GM10248 (cell line): ENCODE measurements around the gene GPR21.

ENCODE experiments used
- CTCF ChIA-PET: fragments of 300-600 bp; sonication (Branson Sonifier 250); formaldehyde crosslinking; extraction: SDS; loops from one replicate; lab custom pipeline; 2021; ENCODE audit warnings: antibody characterized with exemption; lab: Yijun Ruan, JAX
- POLR2A ChIA-PET: fragments of 350-650 bp; sonication (Branson Sonifier 250); formaldehyde crosslinking; extraction: SDS; loops from one replicate; lab custom pipeline; 2020; ENCODE audit warnings: antibody characterized with exemption; lab: Yijun Ruan, JAX
- DNase-seq: peaks from one replicate; pipeline ENCODE4 v3.0.0; 2012; ENCODE audit errors: extremely low spot score
- TF ChIP-seq, protein P1 (sequence below): IDR thresholded peaks from 2 replicates; pipeline ENCODE4 v1.5.1; 2012; ENCODE audit warnings: mild to moderate bottlenecking, low read depth; ENCODE audit errors: extremely low read depth, missing control alignments, control extremely low read depth

Gene GPR21

DNA sequence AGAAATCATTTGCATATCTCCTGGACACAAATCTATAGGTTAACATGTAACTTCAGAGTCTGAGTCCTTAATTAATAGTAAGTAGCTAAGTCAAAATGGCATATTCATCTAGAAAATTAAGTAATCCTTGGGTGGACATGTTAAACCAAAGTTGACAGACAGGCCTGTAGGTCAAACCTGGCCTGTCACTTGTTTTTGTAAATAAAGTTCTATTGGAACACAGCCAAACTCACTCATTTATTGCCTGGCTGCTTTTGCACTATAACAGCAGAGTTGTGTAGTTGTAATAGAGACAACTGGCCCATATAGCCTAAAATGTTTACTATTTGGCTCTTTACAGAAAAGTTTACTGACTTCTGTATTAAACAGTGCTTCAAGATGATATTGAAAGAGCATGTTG, 24.6 kb upstream of the GPR21 start:
- no peak for DNase-seq
- TF ChIP-seq, protein P1, sequence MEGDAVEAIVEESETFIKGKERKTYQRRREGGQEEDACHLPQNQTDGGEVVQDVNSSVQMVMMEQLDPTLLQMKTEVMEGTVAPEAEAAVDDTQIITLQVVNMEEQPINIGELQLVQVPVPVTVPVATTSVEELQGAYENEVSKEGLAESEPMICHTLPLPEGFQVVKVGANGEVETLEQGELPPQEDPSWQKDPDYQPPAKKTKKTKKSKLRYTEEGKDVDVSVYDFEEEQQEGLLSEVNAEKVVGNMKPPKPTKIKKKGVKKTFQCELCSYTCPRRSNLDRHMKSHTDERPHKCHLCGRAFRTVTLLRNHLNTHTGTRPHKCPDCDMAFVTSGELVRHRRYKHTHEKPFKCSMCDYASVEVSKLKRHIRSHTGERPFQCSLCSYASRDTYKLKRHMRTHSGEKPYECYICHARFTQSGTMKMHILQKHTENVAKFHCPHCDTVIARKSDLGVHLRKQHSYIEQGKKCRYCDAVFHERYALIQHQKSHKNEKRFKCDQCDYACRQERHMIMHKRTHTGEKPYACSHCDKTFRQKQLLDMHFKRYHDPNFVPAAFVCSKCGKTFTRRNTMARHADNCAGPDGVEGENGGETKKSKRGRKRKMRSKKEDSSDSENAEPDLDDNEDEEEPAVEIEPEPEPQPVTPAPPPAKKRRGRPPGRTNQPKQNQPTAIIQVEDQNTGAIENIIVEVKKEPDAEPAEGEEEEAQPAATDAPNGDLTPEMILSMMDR, result no peak

DNA sequence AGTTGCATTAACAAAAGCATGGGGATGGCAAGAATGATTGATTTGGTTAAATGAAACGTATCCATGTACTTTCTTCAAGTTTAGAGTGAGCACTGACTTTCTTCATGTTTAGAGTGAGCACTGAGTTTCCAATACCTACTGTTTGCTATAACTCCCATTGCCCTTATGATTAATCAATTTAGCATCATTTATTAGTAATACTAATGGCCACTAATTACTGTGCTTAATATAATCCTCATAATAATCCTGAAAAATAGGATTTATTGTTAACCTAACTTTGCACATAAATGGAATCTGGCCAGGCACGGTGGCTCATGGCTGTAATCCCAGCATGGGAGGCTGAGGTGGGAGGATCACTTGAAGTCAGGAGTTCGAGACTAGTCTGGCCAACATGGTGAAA, 22.1 kb upstream of the GPR21 start:
- DNase-seq, result no peak
- ChIA-PET CTCF (interaction anchor here (1.5 kb wide), 1 partner anchor 39 kb away, joined by 3 read pairs; no protein-coding TSS in a partner anchor), POLR2A (no interaction called here)
- TF ChIP-seq, protein P1, result no peak

More for the DNA sequence above, 24.6 kb upstream of the GPR21 start:
- ChIA-PET CTCF (interaction anchor here (0.7 to 1.4 kb wide), 6 partner anchors 9 to 38 kb away, joined by 3 to 4 read pairs (median 3); no protein-coding TSS in a partner anchor), POLR2A (no interaction called here)

DNA sequence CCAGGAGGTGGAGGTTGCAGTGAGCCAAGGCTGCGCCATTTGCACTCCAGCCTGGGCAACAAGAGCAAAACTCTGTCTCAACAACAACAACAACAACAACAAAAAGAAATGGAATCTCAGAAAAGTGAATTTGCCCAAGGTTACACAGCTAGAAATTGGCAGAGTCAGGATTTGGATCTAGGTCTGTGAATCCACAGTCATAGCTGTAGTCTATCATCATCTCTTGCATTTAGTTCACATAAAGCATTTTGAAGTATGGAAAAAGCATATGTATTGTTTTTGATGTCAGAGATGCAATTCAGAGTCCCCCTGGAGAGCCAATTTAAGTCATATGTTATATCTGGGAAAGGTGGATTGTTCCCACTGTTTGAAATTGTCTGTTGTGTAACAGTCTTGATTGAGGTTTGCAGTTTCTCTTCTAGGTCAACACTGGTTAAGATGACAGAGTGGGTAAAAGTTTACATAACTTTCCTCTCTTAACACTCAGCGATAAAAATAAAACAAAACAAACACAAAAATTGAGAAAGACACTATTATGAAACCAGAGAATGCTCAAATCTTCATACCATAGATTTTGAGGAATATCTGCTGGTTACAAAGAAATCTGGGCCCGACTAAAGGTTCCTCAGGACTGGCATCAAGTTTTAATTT, 21.5 kb upstream of the GPR21 start:
- TF ChIP-seq, protein P1, result no peak
- no peak for DNase-seq
- CTCF ChIA-PET, result interaction anchor here (1.4 to 1.5 kb wide), 2 partner anchors 37 to 40 kb away, joined by 3 read pairs; no protein-coding TSS in a partner anchor
- POLR2A ChIA-PET, result no interaction called here

DNA sequence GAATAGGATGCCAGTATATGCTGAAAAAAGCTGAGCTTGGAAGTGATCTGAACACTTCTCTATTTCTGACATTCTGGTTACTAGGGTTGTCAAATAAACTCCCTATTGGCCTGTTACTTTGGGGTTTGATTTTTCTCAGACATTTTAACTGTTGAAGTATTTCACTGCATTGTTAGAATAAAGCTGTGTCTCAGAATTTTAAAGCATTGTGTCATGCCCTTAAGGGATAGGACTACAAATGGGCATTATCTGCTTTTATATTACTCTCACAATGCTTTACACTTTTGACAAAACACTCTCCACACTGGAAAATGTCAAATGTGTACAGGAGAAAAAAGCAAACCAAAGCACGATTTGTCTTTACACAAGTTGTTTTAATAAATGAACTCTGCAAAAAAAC, 16.8 kb upstream of the GPR21 start:
- ChIA-PET CTCF (no interaction called here), POLR2A (no interaction called here)
- TF ChIP-seq, protein P1, result no peak
- no peak for DNase-seq

DNA sequence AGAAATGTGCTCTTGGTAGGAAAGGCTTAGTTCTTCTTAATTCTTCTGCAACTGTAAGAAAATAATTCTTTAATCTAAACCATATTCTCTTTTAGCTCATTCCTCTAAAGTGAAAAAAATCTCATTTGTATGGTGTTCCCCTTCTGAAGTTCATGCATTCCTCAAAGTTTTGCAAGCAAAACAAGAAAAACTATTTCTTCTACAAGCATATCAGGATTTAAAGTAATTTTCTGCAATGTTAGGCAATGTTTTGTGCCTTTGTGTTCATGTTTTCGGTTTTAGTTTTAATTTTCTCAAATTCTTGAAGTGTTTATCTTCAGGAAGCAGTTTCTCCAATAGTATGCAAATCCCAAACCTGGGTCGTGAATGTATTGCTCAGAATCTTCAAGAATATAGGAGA, 12.7 kb upstream of the GPR21 start:
- no peak for DNase-seq
- ChIA-PET CTCF (interaction anchor here (1.8 kb wide), 1 partner anchor 43 kb away, joined by 4 read pairs; no protein-coding TSS in a partner anchor), POLR2A (no interaction called here)
- TF ChIP-seq, protein P1, result no peak

DNA sequence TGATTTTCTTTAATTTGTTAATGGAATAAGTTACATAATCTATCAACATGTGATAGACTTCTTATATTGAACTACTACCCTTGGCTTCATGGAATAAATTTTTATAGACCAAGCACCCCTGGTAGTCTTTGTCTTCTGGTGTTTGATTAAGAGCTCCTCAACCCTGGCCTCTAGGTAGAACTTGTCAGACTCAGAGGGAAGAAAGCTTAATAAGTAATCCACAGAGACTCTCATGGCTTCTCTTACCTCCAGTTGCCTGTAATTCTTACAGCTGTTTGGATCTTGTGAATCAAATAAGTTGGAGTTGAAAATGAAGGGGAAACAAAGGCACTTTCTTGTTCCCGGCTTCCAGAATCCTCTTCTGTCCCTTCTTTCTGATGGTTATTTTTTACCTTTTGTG, 7.0 kb upstream of the GPR21 start:
- no peak for DNase-seq
- POLR2A ChIA-PET, result interaction anchor here (0.7 kb wide), 1 partner anchor 187 kb away, joined by 7 read pairs; no protein-coding TSS in a partner anchor
- CTCF ChIA-PET, result interaction anchor here (1.1 to 1.4 kb wide), 2 partner anchors 16 to 28 kb away, joined by 3 to 4 read pairs; no protein-coding TSS in a partner anchor
- TF ChIP-seq, protein P1, result no peak
